ENCODE results near the gene GBGT1. TPM values are rescaled to one million over a fixed set of nuclear protein-coding genes. Genes with fewer than 3 reads are reported as not detected.

GBGT1 gene
- total and polyA plus RNA-seq, 8 donors, result 1.2 to 37.9 (median 22.6) TPM

GRCh38 chr9:133140606-133141005, 23.1 kb downstream of the GBGT1 start:
- 76 to 83% (median 79%) methylated on average over 9 to 14 of the region's 14 CpGs for WGBS, 5 donors
- TF ChIP-seq POLR2AphosphoS5 (IDR thresholded peaks at IDR 0.05) (no peak), POLR2A (IDR thresholded peaks at IDR 0.05) (no peak), EP300 (IDR thresholded peaks at IDR 0.05) (no peak)
- TF ChIP-seq, protein P1, sequence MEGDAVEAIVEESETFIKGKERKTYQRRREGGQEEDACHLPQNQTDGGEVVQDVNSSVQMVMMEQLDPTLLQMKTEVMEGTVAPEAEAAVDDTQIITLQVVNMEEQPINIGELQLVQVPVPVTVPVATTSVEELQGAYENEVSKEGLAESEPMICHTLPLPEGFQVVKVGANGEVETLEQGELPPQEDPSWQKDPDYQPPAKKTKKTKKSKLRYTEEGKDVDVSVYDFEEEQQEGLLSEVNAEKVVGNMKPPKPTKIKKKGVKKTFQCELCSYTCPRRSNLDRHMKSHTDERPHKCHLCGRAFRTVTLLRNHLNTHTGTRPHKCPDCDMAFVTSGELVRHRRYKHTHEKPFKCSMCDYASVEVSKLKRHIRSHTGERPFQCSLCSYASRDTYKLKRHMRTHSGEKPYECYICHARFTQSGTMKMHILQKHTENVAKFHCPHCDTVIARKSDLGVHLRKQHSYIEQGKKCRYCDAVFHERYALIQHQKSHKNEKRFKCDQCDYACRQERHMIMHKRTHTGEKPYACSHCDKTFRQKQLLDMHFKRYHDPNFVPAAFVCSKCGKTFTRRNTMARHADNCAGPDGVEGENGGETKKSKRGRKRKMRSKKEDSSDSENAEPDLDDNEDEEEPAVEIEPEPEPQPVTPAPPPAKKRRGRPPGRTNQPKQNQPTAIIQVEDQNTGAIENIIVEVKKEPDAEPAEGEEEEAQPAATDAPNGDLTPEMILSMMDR (IDR thresholded peaks at IDR 0.05), result no peak
- peak overlapping the region in 3 of 5 donors; percentile 54 to 73 (median 60) for H3K27ac ChIP-seq
- H3K36me3 ChIP-seq, result no peaks in the 10 kb centered on the region
- DNase-seq, result no peak
- peaks cover 53 to 100% (median 94%) of the 10 kb centered on the region in 4 donors for H3K4me1 ChIP-seq
- intact Hi-C loops (cut with DNase I; ENCODE audit: low total_unique reads), result loop anchor here (10.0 kb wide), 1 partner anchor 96 kb away; no protein-coding TSS in a partner anchor
- no peak overlapping the region for H3K4me3 ChIP-seq
- H3K9me3 ChIP-seq, result no peaks in the 10 kb centered on the region
- no peaks in the 10 kb centered on the region for H3K27me3 ChIP-seq

- H3K9me3 ChIP-seq, result no peaks in the 10 kb centered on the region
- H3K4me1 ChIP-seq, result peaks cover 57 to 100% (median 96%) of the 10 kb centered on the region in 4 donors
- DNase-seq, result peak in 1 of 2 donors; percentile 63
- WGBS, 5 donors, result 57 to 83% (median 77%) methylated on average over 3 to 4 of the region's 4 CpGs
- TF ChIP-seq, protein P1 (IDR thresholded peaks at IDR 0.05), result no peak
- no peak for TF ChIP-seq POLR2A (IDR thresholded peaks at IDR 0.05)
- no peak for TF ChIP-seq EP300 (IDR thresholded peaks at IDR 0.05)
- TF ChIP-seq POLR2AphosphoS5 (IDR thresholded peaks at IDR 0.05), result no peak
- intact Hi-C loops (cut with DNase I; ENCODE audit: low total_unique reads), result loop anchor here (10.0 kb wide), 1 partner anchor 95 kb away; no protein-coding TSS in a partner anchor
- peak overlapping the region in 3 of 5 donors; percentile 14 to 73 (median 26) for H3K27ac ChIP-seq
- no peaks in the 10 kb centered on the region for H3K27me3 ChIP-seq
- no peaks in the 10 kb centered on the region for H3K36me3 ChIP-seq
- H3K4me3 ChIP-seq, result no peak overlapping the region
Measured at GRCh38 chr9:133140174-133140505, 23.6 kb downstream of the GBGT1 start.

DNA sequence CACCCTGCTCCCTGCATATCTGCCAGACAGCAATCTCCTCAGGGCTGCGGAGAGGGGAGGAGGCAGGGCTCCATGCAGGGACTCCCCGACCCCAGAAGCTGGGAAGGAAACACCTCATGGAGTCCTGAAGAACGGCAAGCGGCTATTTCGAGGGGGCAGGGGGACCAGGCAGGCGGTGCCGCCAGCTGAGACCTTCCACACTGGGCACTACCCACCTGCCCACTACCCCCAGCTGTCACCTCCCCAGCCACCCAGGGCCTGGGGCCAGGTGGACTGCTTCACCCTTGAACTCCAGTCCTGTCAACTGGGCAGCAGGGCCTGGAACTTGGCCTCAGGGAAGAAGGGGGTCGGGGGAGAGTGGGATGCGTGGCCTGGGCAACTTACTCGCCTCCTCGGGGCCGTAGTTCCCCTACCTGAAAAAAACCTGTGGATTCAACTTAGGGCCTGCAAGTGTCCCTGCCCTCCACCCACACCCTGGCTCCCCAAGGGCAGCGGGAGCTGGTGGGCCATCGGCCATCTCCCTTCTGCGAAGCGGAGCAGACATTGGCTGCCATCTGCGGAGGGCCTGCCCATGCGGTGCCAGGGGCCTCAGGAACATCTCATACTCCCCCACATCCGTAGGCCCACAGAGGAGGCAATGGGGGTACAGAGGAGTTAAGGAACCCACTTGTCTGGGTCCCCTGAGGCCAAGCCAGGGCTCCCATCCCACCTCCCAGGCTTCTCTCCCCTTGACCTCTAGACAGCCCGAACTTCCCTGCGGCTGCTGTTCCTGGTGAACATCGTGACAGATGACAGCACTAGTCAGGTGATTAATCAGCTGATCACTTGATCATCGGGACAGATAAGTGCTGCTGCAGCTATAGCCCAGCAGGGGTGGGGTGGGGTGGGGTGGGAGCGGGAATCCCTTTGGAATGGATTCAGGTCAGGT, 24.2 kb downstream of the GBGT1 start:
- intact Hi-C loops (cut with DNase I; ENCODE audit: low total_unique reads), result loop anchor here (10.0 kb wide), 1 partner anchor 95 kb away; no protein-coding TSS in a partner anchor
- Histone ChIP-seq H3K27ac (peak overlapping the region in 3 of 5 donors; percentile 25 to 98 (median 73)), H3K36me3 (no peaks in the 10 kb centered on the region), H3K4me1 (peaks cover 59 to 100% (median 96%) of the 10 kb centered on the region in 4 donors), H3K9me3 (no peaks in the 10 kb centered on the region), H3K27me3 (no peaks in the 10 kb centered on the region), H3K4me3 (no peak overlapping the region)
- DNase-seq, result no peak
- 81 to 88% (median 87%) methylated on average over 11 to 24 of the region's 24 CpGs for WGBS, 5 donors
- TF ChIP-seq, protein P1 (IDR thresholded peaks at IDR 0.05), result no peak
- TF ChIP-seq POLR2AphosphoS5 (IDR thresholded peaks at IDR 0.05) (no peak), EP300 (IDR thresholded peaks at IDR 0.05) (no peak), POLR2A (IDR thresholded peaks at IDR 0.05) (no peak)

- DNase-seq, result peak in 1 of 2 donors; percentile 79
- Histone ChIP-seq H3K27me3 (no peaks in the 10 kb centered on the region), H3K27ac (peak overlapping the region; percentile 0 to 98 (median 93)), H3K4me3 (no peak overlapping the region), H3K36me3 (no peaks in the 10 kb centered on the region), H3K4me1 (peaks cover 60 to 100% (median 96%) of the 10 kb centered on the region in 4 donors), H3K9me3 (no peaks in the 10 kb centered on the region)
- intact Hi-C loops (cut with DNase I; ENCODE audit: low total_unique reads), result no loop called here
- TF ChIP-seq POLR2AphosphoS5 (IDR thresholded peaks at IDR 0.05), result peak in 2 of 3 donors; percentile 4 to 29
- no peak for TF ChIP-seq EP300 (IDR thresholded peaks at IDR 0.05)
- no peak for TF ChIP-seq POLR2A (IDR thresholded peaks at IDR 0.05)
- WGBS, 5 donors, result 51 to 68% (median 62%) methylated on average over 8 to 16 of the region's 16 CpGs
Measured at GRCh38 chr9:133137451-133138231, 26.1 kb downstream of the GBGT1 start.

Data from stomach (tissue), 9 donors.